Measurements from ENCODE around the gene REXO5.
"Not testable (repeated sequence)": the region's sequence is repeated elsewhere in the genome, so short reads cannot be mapped to it uniquely, and the experiment has no call there.

Gene REXO5

DNA sequence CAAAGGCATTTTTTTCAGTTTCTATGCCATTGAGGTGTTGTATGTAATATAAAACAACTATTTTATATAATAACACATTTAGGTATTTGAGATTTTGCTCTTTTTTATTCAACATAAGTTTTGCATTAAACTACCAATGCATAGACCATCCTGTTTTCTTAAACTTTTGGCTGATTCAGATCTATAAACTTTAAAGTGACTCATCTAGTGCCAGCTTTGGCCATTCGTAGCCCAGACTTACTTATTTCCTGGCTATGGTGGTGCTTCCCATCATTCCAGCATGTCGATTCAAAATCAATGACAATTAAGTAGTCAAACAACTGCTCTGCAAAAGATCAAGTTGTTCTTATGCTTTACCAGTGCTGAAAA is 3.2 kb upstream of the REXO5 start:
- DNase-seq (ENCODE audit: low spot score): no peak

DNA sequence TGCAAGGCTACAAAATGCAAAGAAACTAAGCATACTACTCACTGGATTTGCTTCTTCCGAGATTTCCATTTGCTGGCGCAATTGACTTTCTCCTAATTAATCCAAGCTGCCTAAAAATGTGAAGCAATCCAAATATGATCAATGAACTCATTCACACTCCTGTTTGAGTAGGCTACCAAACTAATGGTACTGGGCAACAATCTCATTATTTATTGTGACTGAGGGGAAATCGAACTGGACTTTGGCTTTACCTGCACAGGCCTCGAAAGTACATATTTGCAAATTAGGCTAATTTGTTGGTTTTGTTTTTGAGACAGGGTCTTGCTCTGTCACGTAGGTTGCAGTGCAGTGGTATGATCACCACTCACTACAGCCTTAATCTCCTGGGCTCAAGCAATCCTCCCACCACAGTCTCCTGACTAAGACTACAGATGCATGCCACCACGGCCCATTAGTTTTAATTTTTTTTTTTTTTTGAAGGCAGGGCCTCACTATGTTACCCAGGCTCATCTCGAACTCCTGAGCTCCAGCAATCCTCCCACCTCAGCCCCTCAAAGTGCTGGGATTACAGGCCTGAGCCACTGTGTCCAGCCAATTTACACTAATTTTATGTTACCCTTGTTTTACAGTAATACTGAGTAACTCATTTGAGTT is 2.6 kb upstream of the REXO5 start:
- DNase-seq (ENCODE audit: low spot score): no peak

DNA sequence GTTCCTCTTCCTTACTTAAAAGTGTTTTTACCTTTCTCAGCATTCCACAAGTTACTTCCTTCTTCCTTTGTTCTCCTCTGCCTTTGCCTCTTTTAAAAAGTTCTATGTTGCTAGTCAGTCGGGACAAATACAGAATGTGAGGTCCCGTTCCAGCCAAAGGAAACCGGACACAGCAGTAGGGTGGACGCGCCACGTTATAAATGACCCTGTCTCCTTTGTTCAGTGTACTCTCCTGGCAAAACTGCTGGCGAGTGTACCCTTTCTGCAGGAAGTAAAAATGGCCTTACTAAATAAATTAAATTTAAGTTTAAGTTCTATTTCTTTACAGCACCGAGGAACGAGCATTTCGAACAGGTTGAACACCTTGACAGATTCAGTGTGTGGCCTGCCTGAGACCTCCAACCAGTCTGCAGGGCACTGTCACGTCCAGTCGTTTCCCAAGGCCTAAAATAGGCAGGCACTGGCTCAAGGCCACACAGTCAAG is 601 bp upstream of the REXO5 start:
- DNase-seq (ENCODE audit: low spot score): not testable (repeated sequence)

DNA sequence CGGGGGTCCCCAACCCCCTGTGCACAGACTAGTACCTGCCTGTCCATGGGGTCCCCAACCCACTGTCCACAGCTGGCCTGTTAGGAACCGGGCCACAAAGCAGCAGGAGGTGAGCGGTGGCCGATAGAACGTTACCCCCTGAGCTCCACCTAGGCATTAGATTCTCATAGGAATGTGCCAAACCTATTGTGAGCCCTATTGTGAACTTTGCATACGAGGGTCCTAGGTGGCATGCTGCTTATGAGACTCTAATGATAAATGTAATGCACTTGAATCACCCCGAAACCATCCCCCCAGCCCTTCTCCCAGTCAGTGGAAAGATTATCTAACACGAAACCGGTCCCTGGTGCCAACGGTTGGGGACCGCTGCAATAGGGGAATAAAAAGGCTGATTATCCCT is 1.5 kb downstream of the REXO5 start:
- DNase-seq (ENCODE audit: low spot score): no peak

- no peak for DNase-seq (ENCODE audit: low spot score)
These were observed 5.6 kb downstream of the REXO5 start for GRCh38 chr16:20811889-20812439.

DNA sequence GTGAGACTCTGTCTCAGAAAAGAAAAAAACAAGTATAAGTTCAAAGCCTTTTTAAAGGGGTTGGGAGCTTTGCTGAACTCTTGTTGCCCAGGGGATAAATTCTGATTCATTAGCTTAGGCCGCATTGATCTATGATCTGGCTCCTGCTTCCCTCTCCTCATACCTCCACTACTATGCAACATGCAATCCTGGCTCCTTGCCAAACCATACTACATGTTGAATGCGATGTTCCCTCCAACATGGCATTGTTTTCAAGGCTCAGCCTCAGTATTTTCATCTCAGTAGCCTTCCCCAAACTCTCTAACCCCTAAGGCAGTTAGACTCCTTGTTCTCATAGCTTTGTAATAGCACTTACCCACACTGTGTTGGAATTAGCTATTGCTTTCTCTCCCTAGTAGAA is 6.2 kb downstream of the REXO5 start:
- no peak for DNase-seq (ENCODE audit: low spot score)

- no peak for DNase-seq (ENCODE audit: low spot score)
These were observed 8.5 kb downstream of the REXO5 start for GRCh38 chr16:20814784-20815183.

GRCh38 chr16:20818929-20819585 is 12.7 kb downstream of the REXO5 start:
- DNase-seq (ENCODE audit: low spot score): no peak

DNA sequence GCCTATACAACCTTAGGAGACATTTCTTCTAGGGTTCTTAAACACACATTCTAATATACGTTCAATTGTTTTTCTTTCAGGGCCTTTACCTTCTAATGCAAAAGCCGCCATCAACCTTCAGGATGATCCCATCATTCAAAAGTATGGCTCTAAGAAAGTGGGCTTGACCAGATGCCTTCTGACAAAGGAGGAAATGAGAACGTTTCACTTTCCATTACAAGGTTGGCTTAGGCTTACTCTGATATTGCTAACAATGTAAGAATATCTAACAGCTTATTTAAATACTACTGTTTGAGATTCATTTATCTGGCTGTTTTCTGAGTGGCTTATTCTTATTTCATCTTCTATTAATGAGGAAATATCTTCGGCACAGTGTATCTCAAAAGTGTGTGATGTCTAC is 15.4 kb downstream of the REXO5 start:
- DNase-seq (ENCODE audit: low spot score): no peak

DNA sequence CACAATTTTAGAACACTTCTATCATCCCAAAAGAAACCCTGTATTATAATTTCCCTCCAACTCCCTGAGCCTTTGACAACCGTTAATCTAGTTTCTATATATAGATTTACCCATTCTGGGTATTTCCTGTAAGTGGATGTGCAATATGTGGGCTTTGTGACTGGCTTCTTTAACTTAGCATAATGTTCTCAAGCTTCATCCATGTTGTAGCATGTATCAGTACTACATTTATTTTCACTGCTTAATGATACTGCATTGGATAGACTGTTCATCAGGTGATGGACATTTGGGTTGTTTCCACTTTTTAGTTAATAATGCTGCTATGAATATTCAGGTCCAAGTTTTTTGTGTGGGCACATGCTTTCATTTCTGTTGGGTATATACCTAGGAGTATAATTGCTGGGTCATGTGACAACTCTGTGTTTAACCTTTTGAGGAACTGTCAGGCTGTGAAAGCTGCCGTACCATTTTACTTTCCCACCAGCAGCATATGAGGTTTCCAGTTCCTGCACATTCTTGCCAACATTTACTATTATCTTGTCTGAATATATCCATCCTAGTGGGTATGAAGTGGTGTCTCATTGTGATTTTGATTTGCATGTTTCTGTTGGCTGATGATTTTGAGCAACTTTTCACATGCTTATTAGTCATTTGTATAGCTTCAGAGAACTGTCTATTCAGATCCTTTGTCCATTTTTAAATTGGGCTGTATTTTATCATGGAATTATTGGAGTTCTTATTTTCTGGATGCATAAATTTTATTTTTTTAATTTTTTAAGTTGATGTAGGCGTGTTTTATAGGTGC is 16.4 kb downstream of the REXO5 start:
- DNase-seq (ENCODE audit: low spot score): no peak

DNA sequence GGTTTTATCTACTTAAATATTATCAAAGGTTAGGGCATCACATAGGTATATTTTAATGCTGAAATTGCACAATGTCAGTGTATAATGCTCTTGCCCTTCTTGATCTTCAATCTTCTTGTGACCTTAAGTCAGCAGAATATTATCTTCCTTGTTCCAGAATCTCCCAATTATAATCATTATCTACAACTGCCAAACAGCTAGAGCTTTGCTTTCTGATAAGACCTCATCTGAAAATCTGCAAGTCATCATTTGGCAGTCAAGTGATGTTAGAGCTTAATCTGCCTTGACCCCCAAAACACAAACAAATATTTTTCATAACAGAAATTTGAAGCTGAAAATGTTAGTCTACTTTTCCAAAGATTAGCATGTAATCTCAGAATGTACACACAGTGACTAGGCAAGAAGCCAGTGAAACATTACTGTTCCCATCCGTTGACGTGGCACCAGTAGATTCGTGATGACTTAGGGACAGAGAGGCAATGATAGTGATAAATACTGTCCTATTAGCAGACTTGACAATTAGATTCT is 19.8 kb downstream of the REXO5 start:
- DNase-seq (ENCODE audit: low spot score): no peak

GRCh38 chr16:20829536-20829935 is 23.2 kb downstream of the REXO5 start:
- DNase-seq (ENCODE audit: low spot score): no peak

DNA sequence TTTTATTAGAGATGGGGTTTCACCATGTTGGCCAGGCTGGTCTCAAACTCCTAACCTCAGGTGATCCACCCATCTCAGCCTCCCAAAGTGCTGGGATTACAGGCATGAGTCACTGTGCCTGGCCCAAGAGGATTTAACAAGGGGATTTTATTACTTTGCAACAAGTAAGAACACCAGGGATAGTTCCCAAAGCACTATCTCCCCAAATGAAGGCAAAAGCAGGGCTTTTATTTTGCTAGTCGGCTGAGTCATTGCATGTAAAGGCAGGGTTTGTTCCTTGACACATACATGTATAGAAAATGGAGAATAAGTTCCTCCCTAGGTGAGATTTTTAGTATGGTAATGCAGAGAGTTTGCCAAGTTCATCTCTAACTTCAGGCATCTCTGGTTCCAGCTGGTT is 24.0 kb downstream of the REXO5 start:
- DNase-seq (ENCODE audit: low spot score): no peak

DNA sequence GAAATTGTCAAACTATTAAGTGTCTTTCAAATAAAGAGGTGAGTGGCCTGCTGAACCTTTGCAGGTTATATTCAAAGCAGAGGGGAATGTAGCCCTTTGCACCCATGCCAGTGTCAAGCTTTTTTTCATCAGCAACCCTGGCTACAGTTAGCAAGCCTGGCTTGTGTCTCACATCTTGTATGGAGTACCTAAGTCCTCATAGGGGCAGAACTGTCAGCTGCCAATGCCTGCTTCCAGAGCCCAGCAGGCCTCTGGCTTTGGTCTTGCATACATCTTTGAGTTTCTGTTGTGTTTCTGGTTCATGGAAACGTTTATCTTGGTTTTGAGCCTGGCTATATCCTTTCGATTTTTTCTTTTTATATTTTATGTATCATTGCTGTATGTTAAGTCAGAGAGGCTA is 26.8 kb downstream of the REXO5 start:
- no peak for DNase-seq (ENCODE audit: low spot score)

DNA sequence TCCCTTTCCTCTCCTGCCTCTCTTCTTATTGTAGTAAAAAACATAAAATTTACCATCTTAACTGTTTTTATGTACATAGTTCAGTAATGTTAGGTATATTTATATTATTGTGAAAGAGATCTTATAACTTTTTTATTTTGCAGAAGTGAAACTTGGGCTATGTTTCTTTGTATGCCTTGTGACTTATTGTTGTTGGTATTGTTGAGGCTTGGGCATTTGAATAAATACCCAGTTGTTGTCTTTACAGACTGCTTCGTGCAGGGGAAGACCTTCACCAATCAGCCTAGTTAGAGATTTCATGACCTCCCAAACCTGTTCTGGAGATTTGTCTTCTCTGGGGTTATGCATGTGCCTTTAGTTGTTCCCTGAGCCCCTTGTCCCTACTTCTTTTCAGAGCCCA is 31.9 kb downstream of the REXO5 start:
- DNase-seq (ENCODE audit: low spot score): no peak

GRCh38 chr16:20839504-20839903 is 33.2 kb downstream of the REXO5 start:
- no peak for DNase-seq (ENCODE audit: low spot score)

DNA sequence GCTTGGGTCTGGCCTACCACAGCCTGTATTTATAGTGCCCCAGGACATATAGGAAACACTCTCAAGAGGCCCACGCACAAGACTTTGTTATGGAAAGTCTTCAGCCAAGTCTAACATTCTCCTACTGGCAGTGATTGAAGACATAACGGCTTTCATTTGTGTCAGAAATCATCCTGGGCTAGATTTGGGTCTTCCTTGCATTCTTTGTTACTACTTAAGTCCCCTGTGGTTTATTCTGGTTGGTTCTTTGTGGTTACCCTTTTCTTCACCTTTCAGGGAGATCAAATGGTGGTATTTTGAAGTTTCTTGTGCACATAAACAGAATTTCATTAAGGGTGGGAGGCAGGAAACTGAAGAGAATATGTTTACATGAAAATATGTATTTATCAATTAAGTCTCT is 37.7 kb downstream of the REXO5 start:
- DNase-seq (ENCODE audit: low spot score): no peak

GRCh38 chr16:20844588-20844987 is 38.3 kb downstream of the REXO5 start:
- no peak for DNase-seq (ENCODE audit: low spot score)

- DNase-seq (ENCODE audit: low spot score): no peak
These were observed 39.7 kb downstream of the REXO5 start for GRCh38 chr16:20846030-20846429.

DNA sequence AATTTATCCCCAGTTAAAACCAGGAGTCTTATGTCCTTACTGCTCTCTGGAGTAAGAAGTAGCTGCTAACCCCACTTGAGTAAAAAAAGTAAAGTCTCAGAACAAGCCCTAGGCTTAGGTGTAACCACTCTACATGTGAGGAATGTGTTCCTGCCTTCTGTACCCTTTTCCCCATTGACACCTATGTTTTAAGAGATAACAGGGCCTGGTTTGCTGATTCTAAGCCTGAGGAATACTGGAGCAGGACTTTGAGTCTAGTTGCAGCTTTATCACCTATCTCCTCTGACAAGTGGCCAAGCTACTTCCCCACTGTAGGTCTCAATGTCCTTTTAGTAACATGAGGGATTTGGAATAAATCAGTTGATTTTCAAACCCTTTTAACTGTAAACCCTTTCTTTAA is 40.2 kb downstream of the REXO5 start:
- no peak for DNase-seq (ENCODE audit: low spot score)

GRCh38 chr16:20847550-20847949 is 41.2 kb downstream of the REXO5 start:
- DNase-seq (ENCODE audit: low spot score): no peak

DNA sequence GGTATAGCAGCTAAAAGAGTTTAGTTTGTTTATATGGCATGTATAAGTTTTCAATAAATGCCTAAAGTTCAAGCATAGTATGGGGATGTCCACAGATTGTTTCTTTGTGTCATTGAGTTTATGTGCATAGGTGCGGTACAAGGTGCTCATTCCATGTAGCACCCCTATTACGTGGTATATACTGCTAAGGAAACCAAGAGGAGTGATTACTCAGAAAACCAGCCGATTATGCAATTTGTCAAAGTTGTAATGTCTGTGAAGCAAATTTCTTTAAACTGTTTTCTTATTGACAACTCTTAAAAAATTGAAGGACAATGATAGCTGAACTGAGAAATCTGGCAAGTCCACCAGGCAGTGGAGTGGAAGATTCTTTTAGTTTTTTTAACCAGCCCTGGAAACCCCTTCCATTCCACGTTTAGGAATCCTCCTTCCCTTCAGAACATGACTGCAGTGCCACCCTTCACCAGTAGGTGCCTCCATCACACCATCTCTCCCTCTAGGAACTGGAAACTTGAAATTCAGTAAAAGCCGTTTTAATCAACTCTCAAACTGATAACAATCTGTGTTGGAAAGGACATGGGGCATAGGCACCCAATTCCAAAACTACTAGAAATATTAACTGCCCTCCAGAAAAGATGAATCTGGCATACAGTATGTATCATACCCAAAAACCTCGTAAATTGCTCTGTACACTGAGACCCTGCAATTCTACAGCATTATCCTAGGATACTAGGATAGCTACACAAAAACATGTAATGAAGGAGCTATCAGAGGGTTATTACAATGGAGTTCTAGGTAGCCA is 43.5 kb downstream of the REXO5 start:
- DNase-seq (ENCODE audit: low spot score): peak; percentile 82

All from Ammon's horn (tissue), 1 donor.